Measurements from ENCODE around the gene LCE1F.

GRCh38 chr1:152806576-152806975 lies 31.6 kb downstream of the LCE1F start, which contains the start of gene LCE1C:
- TF ChIP-seq CTCF (IDR thresholded peaks at IDR 0.05) (no peak), POLR2A (IDR thresholded peaks at IDR 0.05) (no peak)

All from adrenal gland (tissue), 5 donors.